Ascending aorta (tissue), 2 donors: ENCODE data around the gene APBB3. TPM values are rescaled to one million over a fixed set of nuclear protein-coding genes. Genes with fewer than 3 reads are reported as not detected.

Source experiments
- DNase-seq, 2 donors: peaks; one replicate each; pipeline ENCODE4 v3.0.0-alpha.2; 2019; ENCODE audit warnings: low spot score in 2 of 2
- H3K27ac ChIP-seq, 2 donors: fragments of 200-600 bp; sonication (generic); one replicate each; pipeline ENCODE4 v1.5.1; 2016 to 2017; ENCODE audit warnings: mild to moderate bottlenecking in 1 of 2
- H3K27me3 ChIP-seq: fragments of 200-600 bp; sonication (generic); one replicate; pipeline ENCODE4 v1.5.1; 2017
- H3K36me3 ChIP-seq, 2 donors: fragments of 200-600 bp; sonication (generic); one replicate each; pipeline ENCODE4 v1.5.1; 2016
- H3K4me1 ChIP-seq, 2 donors: fragments of 200-600 bp; sonication (generic); one replicate each; pipeline ENCODE4 v1.5.1; 2016 to 2017; ENCODE audit warnings: mild to moderate bottlenecking in 1 of 2
- H3K4me3 ChIP-seq, 2 donors: fragments of 200-600 bp; sonication (generic); one replicate each; pipeline ENCODE4 v1.5.1; 2016 to 2017; ENCODE audit warnings: mild to moderate bottlenecking in 1 of 2
- H3K9me3 ChIP-seq, 2 donors: fragments of 200-600 bp; sonication (generic); one replicate each; pipeline ENCODE4 v1.5.1; 2016
- CTCF ChIP-seq, 3 experiments: fragments of 200-600 bp in 2 of 3; fragments of 450-650 bp in 1 of 3; sonication (generic) in 2 of 3; IDR thresholded peaks; one replicate each; pipeline ENCODE4 v1.5.1; 2016 to 2019; ENCODE audit warnings: antibody characterized with exemption in 3 of 3, mild to moderate bottlenecking in 1 of 3, moderate library complexity in 1 of 3
- intact Hi-C: fragments of 100-400 bp; cut with DNase I; formaldehyde crosslinking; loops from one replicate; pipeline ENCODE4 v1.15.1; 2023
- total RNA-seq: library from RNA; depleted of rRNA; stranded (reverse); fragments of >200 nt; gene quantifications from one replicate; pipeline ENCODE4 v1.1.0, GENCODE V29; 2016

APBB3 gene
- total RNA-seq, 1 donor from 2014 or later = 47.3 TPM

GRCh38 chr5:140573683-140574082, 9.3 kb upstream of the APBB3 start:
- intact Hi-C loops = no loop called here

GRCh38 chr5:140571105-140571504, 6.7 kb upstream of the APBB3 start:
- no peaks in the 10 kb centered on the region for H3K9me3 ChIP-seq
- H3K36me3 ChIP-seq = peaks cover 22 to 26% of the 10 kb centered on the region in 2 donors
- peak overlapping the region in 1 of 2 donors; percentile 58 for H3K27ac ChIP-seq
- intact Hi-C loops = no loop called here
- no peak overlapping the region for H3K4me3 ChIP-seq
- no peaks in the 10 kb centered on the region for H3K27me3 ChIP-seq
- no peak for TF ChIP-seq CTCF (IDR thresholded peaks at IDR 0.05)
- H3K4me1 ChIP-seq = peaks cover under 1 to 4% of the 10 kb centered on the region in 2 donors
- no peak for DNase-seq

More at GRCh38 chr5:140573683-140574082, 9.3 kb upstream of the APBB3 start:
- H3K9me3 ChIP-seq = no peaks in the 10 kb centered on the region
- peaks cover 4 to 6% of the 10 kb centered on the region in 2 donors for H3K36me3 ChIP-seq
- no peaks in the 10 kb centered on the region for H3K4me1 ChIP-seq
- no peak for TF ChIP-seq CTCF (IDR thresholded peaks at IDR 0.05)
- peak in 1 of 2 donors; percentile 52 for DNase-seq
- H3K27me3 ChIP-seq = no peaks in the 10 kb centered on the region
- no peak overlapping the region for H3K4me3 ChIP-seq
- no peak overlapping the region for H3K27ac ChIP-seq

GRCh38 chr5:140570488-140570887, 6.1 kb upstream of the APBB3 start:
- Histone ChIP-seq H3K36me3 (peaks cover 22 to 26% of the 10 kb centered on the region in 2 donors), H3K4me1 (peaks cover 6 to 10% of the 10 kb centered on the region in 2 donors), H3K27ac (peak overlapping the region in 1 of 2 donors; percentile 58), H3K9me3 (no peaks in the 10 kb centered on the region), H3K27me3 (no peaks in the 10 kb centered on the region), H3K4me3 (no peak overlapping the region)
- DNase-seq = no peak
- no peak for TF ChIP-seq CTCF (IDR thresholded peaks at IDR 0.05)
- intact Hi-C loops = no loop called here

- Histone ChIP-seq H3K27ac (peak overlapping the region in 1 of 2 donors; percentile 58), H3K9me3 (no peaks in the 10 kb centered on the region), H3K4me1 (peaks cover 11 to 14% of the 10 kb centered on the region in 2 donors), H3K36me3 (peaks cover 22 to 26% of the 10 kb centered on the region in 2 donors), H3K4me3 (no peak overlapping the region), H3K27me3 (no peaks in the 10 kb centered on the region)
- intact Hi-C loops = no loop called here
- DNase-seq = no peak
- TF ChIP-seq CTCF (IDR thresholded peaks at IDR 0.05) = no peak
Measured at GRCh38 chr5:140570058-140570457, 5.7 kb upstream of the APBB3 start.

GRCh38 chr5:140569197-140569596, 4.8 kb upstream of the APBB3 start:
- Histone ChIP-seq H3K27me3 (no peaks in the 10 kb centered on the region), H3K4me1 (peaks cover 11 to 14% of the 10 kb centered on the region in 2 donors), H3K36me3 (peaks cover 22 to 26% of the 10 kb centered on the region in 2 donors), H3K9me3 (no peaks in the 10 kb centered on the region), H3K4me3 (no peak overlapping the region), H3K27ac (peak overlapping the region; percentile 58)
- no peak for DNase-seq
- intact Hi-C loops = no loop called here
- no peak for TF ChIP-seq CTCF (IDR thresholded peaks at IDR 0.05)
